OCI-LY3 (cell line): ENCODE results near the gene KCNH5.

Experiments
- H2AFZ ChIP-seq: fragments of 200-600, 300-600 bp; shearing (Covaris generic); 2 replicates; pipeline ENCODE4 v1.6.0; 2014; ENCODE audit warnings: antibody characterized with exemption, low read depth, low read length
- H3K27ac ChIP-seq: fragments of 200-600, 300-600 bp; sonication (generic); 2 replicates; pipeline ENCODE4 v1.5.1; 2014; ENCODE audit warnings: mild to moderate bottlenecking, low read length, moderate library complexity, mixed read lengths
- H3K27me3 ChIP-seq: fragments of 200-600, 300-600 bp; sonication (generic); 2 replicates; pipeline ENCODE4 v1.6.1; 2014; ENCODE audit warnings: low read depth, low read length, mixed read lengths
- H3K36me3 ChIP-seq: fragments of 200-600, 300-600 bp; sonication (generic); replicated peaks from 2 replicates; pipeline ENCODE3; 2014; ENCODE audit warnings: low read depth, low read length, mixed read lengths
- H3K4me1 ChIP-seq: fragments of 300-600, 200-600 bp; sonication (generic); 2 replicates; pipeline ENCODE4 v1.6.1; 2014; ENCODE audit warnings: low read length, mixed read lengths
- H3K4me2 ChIP-seq: fragments of 200-600, 300-600 bp; sonication (generic); 2 replicates; pipeline ENCODE4 v1.6.1; 2014; ENCODE audit warnings: low read length, mixed read lengths
- H3K4me3 ChIP-seq: fragments of 300-600, 200-600 bp; sonication (generic); 2 replicates; pipeline ENCODE4 v1.5.1; 2014; ENCODE audit warnings: antibody characterized with exemption, mild to moderate bottlenecking, low read length, moderate library complexity
- H3K79me2 ChIP-seq: fragments of 300-600, 200-600 bp; shearing (Covaris generic); 2 replicates; pipeline ENCODE4 v1.6.1; 2014; ENCODE audit warnings: mild to moderate bottlenecking, low read length, mixed read lengths
- H3K9ac ChIP-seq: fragments of 300-600, 200-600 bp; shearing (Covaris generic); 2 replicates; pipeline ENCODE4 v1.6.0; 2014; ENCODE audit warnings: mild to moderate bottlenecking, low read length, moderate library complexity
- H3K9me3 ChIP-seq: fragments of 200-600, 300-600 bp; shearing (Covaris generic); 2 replicates; pipeline ENCODE4 v1.6.1; 2014; ENCODE audit warnings: low read length, mixed read lengths; ENCODE audit not compliant: insufficient read depth
- H4K20me1 ChIP-seq: fragments of 200-600, 300-600 bp; sonication (generic); 2 replicates; pipeline ENCODE4 v1.6.1; 2016; ENCODE audit warnings: low read length, mixed read lengths; ENCODE audit not compliant: insufficient read depth
- CTCF ChIP-seq: fragments of 200-600, 300-600 bp; sonication (generic); IDR thresholded peaks from 2 replicates; pipeline ENCODE4 v1.5.1; 2014; ENCODE audit warnings: antibody characterized with exemption, low read length, low read depth
- EZH2phosphoT487 ChIP-seq: fragments of 200-600 bp; shearing (Covaris generic); IDR thresholded peaks from 2 replicates; pipeline ENCODE4 v1.6.1; 2018; ENCODE audit warnings: antibody characterized with exemption, mixed run types, low read depth

Gene KCNH5

DNA sequence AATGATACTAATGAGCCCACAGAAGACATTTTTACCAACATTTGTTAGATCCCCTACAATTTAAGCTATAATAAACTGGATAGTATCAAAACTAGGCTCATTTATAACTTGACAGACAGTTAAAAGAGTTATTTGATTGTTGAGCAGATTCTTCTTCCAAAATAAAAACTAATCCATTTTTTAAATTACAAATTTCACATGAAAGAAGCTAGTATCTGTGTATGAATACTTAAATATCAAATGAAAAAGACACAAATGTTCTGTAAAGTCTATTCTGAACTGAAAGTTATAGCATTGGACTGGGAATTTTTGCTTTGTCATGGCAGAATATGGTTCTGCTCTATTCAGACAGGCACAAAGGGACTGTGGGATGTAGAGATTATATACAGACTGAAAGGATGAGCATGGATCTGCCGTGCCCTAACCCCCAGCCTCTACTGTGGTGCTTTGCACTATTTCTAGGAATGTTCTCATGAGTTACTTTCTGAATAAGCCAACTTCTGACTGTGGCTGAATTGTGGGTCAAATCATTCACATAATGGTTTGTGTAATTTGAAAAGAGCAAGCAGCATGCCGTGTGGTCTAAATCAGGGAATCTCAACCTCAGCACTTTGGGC lies 352.7 kb downstream of the KCNH5 start:
- Histone ChIP-seq H2AFZ (no peak overlapping the region), H3K9me3 (no peaks in the 10 kb centered on the region), H3K27me3 (no peaks in the 10 kb centered on the region), H3K36me3 (no peaks in the 10 kb centered on the region), H3K79me2 (no peaks in the 10 kb centered on the region), H3K4me1 (peaks cover 11% of the 10 kb centered on the region), H4K20me1 (no peaks in the 10 kb centered on the region), H3K4me3 (no peak overlapping the region), H3K27ac (no peak overlapping the region), H3K4me2 (no peak overlapping the region), H3K9ac (no peak overlapping the region)
- no peak for TF ChIP-seq EZH2phosphoT487
- no peak for TF ChIP-seq CTCF

DNA sequence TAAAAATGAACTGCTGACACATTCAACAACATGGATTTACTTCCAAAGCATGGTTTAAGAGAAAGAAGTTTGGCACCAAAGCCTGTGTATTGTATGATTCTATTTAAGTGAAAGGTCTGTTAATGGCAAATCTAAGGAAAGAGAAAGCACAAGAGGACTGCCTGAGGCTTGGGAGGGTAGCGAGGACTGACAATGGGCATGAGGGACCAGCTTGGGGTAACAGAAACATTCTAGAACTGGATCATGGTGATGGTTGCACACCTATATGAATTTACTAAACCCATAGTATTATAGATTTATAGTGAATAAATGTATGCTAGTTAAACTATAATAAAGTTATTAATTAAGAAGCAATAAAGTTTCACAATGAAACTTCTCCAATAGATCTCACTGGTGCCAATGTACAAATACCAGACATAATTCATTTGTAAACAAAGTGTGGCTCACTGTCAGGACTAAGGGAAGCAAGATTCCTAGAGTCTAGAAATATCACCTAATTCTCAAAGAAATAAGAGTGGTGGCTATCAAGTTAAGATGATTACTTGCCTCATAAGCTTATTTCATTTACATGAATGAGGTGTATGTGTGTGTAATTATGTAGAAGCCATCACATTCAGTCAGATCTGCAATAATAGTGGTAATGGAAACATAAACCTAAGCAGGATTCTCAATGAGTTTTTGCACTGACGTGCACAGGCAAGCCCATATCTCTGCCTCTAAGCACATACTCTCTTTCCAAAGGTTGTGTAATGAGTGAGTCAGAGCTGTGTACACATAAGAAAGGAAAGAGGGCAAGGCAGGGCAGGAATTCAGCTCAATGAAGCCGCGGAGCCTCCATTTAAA lies 353.4 kb downstream of the KCNH5 start:
- Histone ChIP-seq H3K9ac (no peak overlapping the region), H3K4me1 (peaks cover 11% of the 10 kb centered on the region), H3K36me3 (no peaks in the 10 kb centered on the region), H3K27me3 (no peaks in the 10 kb centered on the region), H3K9me3 (no peaks in the 10 kb centered on the region), H3K79me2 (no peaks in the 10 kb centered on the region), H3K27ac (no peak overlapping the region), H4K20me1 (no peaks in the 10 kb centered on the region), H2AFZ (no peak overlapping the region), H3K4me2 (no peak overlapping the region), H3K4me3 (no peak overlapping the region)
- TF ChIP-seq CTCF: no peak
- TF ChIP-seq EZH2phosphoT487: no peak

- Histone ChIP-seq H3K36me3 (no peaks in the 10 kb centered on the region), H3K9me3 (no peaks in the 10 kb centered on the region), H3K9ac (no peak overlapping the region), H4K20me1 (no peaks in the 10 kb centered on the region), H2AFZ (no peak overlapping the region), H3K27me3 (no peaks in the 10 kb centered on the region), H3K79me2 (no peaks in the 10 kb centered on the region), H3K4me3 (no peak overlapping the region), H3K4me2 (no peak overlapping the region), H3K27ac (no peak overlapping the region), H3K4me1 (peaks cover 11% of the 10 kb centered on the region)
- TF ChIP-seq CTCF: no peak
Observed at GRCh38 chr14:62689733-62690132, 355.5 kb downstream of the KCNH5 start.

DNA sequence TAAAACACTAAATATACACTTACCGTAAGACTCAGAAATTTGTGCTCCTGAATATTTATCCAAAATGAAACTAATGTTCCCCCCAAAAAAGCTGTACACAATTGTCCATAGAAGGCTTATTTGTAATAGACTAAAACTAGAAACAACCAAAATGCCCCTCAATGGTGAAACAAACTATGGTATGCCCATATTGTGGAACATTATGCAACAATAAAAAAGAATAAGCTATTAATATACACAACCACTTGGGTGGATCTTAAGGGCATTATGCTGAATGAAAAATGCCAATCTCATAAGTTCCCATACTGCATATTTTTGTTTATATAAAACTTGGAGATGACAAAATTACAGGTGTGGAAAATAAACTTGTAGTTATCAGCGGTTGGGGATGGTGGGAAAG lies 357.4 kb downstream of the KCNH5 start:
- Histone ChIP-seq H2AFZ (no peak overlapping the region), H3K79me2 (no peaks in the 10 kb centered on the region), H4K20me1 (no peaks in the 10 kb centered on the region), H3K9me3 (no peaks in the 10 kb centered on the region), H3K27ac (no peak overlapping the region), H3K9ac (no peak overlapping the region), H3K4me1 (no peaks in the 10 kb centered on the region), H3K4me3 (no peak overlapping the region), H3K36me3 (no peaks in the 10 kb centered on the region), H3K4me2 (no peak overlapping the region), H3K27me3 (no peaks in the 10 kb centered on the region)
- TF ChIP-seq EZH2phosphoT487: no peak
- TF ChIP-seq CTCF: no peak
